Measurements from ENCODE around the gene HCRT.

DNA sequence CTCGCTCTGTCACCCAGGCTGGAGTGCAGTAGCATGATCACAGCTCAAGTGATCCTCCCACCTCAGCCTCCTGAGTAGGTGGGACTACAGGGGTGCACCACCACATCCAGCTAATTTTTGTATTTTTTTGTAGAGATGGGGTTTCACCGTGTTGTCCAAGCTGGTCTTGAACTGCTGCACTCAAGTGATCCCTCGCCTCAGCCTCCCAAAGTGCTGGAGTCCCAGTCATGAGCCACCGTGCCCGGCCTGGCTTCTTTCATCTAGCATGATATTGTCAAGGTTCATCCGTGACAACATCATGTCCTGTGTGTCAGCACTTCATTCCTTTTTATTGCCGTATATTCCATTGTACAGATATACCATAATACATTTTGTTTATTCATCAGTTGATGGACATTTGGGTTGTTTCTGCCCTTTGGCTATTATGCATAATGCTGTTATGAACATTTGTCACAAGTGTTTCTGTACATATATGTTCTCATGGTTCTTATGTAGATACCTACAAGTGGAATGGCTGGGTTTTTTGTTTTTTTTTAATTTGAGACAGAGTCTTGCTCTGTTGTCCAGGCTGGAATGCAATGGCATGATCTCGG, 12.4 kb upstream of the HCRT start:
- TF ChIP-seq, protein P1, sequence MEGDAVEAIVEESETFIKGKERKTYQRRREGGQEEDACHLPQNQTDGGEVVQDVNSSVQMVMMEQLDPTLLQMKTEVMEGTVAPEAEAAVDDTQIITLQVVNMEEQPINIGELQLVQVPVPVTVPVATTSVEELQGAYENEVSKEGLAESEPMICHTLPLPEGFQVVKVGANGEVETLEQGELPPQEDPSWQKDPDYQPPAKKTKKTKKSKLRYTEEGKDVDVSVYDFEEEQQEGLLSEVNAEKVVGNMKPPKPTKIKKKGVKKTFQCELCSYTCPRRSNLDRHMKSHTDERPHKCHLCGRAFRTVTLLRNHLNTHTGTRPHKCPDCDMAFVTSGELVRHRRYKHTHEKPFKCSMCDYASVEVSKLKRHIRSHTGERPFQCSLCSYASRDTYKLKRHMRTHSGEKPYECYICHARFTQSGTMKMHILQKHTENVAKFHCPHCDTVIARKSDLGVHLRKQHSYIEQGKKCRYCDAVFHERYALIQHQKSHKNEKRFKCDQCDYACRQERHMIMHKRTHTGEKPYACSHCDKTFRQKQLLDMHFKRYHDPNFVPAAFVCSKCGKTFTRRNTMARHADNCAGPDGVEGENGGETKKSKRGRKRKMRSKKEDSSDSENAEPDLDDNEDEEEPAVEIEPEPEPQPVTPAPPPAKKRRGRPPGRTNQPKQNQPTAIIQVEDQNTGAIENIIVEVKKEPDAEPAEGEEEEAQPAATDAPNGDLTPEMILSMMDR (conservative IDR thresholded peaks at IDR 0.05; ENCODE audit: low read depth, low read length), result no peak
- no peak for TF ChIP-seq EZH2 (IDR thresholded peaks at IDR 0.05; ENCODE audit: borderline replicate concordance, low read depth, low read length, poor library complexity, severe bottlenecking)
